Measurements from ENCODE around the gene SCGB1A1. TPM values are rescaled to one million over a fixed set of nuclear protein-coding genes. Genes with fewer than 3 reads are reported as not detected.

Gene SCGB1A1
- total and polyA plus RNA-seq, 2 donors = 9.5 TPM; not detected in 1

DNA sequence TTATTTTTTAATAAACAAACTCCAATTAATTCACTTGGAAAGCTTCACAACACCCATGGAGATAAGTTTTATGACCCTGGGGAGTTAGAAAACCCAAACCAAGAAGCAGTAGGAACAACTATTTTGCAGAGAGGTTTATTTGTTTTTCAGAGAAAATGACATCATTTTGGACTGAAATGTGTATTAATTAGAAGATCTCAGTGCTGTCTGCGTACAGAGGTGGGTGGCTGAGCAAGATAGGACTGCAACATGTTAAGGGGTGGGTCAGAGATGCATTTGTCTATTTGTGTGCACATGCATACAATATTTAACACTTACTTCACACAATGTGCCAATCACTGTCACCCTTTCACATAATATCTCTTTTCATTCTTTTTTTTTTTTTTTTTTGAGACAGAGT, 1.1 kb downstream of the SCGB1A1 start:
- peak overlapping the region; percentile 33 for H3K27ac ChIP-seq (ENCODE audit: low read depth)
- no peaks in the 10 kb centered on the region for H3K36me3 ChIP-seq (ENCODE audit: insufficient read depth)
- no peak overlapping the region for H3K4me3 ChIP-seq (ENCODE audit: low read depth, low read length)
- no peak for DNase-seq (ENCODE audit: extremely low spot score)
- WGBS = 27% methylated on average over 1 of the region's 1 CpG
- no peaks in the 10 kb centered on the region for H3K4me1 ChIP-seq (ENCODE audit: insufficient read depth)

DNA sequence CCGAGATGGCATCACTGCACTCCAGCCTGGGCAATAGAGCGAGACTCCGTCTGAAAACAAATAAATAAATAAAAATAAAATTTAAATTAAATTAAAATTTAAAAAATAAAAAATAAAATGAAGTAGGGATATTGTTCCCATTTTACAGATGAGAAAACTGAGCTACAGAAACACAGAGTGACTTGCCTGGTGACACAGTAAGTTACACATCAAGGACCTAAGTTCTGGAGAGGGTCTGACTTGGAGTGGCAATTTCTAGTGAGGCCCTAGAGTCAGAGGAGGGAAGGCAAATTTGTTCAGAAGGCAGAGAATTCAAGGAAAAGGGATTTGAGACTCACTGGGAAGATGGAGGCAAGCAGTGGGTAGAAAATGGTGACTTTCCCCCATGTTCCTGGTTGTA, 2.0 kb downstream of the SCGB1A1 start:
- Histone ChIP-seq H3K4me3 (ENCODE audit: low read depth, low read length) (no peak overlapping the region), H3K36me3 (ENCODE audit: insufficient read depth) (no peaks in the 10 kb centered on the region), H3K4me1 (ENCODE audit: insufficient read depth) (no peaks in the 10 kb centered on the region), H3K27ac (ENCODE audit: low read depth) (no peak overlapping the region)
- no peak for DNase-seq (ENCODE audit: extremely low spot score)
- WGBS = 96% methylated on average over 3 of the region's 3 CpGs

DNA sequence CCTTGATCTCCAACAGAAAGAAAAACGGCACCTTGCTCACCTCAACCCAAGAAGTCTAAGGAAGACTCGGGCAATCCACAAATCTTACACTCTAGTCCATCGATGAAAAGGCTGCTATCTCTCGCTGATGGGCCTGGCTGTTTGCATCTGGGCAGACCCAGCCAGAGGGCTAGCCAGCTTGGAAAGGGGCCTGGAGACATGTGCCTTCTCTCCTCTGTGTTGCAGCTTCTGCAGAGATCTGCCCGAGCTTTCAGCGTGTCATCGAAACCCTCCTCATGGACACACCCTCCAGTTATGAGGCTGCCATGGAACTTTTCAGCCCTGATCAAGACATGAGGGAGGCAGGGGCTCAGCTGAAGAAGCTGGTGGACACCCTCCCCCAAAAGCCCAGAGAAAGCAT, 3.2 kb downstream of the SCGB1A1 start:
- WGBS = 33% methylated on average over 7 of the region's 7 CpGs
- H3K4me3 ChIP-seq (ENCODE audit: low read depth, low read length) = no peak overlapping the region
- no peaks in the 10 kb centered on the region for H3K4me1 ChIP-seq (ENCODE audit: insufficient read depth)
- H3K36me3 ChIP-seq (ENCODE audit: insufficient read depth) = no peaks in the 10 kb centered on the region
- H3K27ac ChIP-seq (ENCODE audit: low read depth) = no peak overlapping the region
- no peak for DNase-seq (ENCODE audit: extremely low spot score)

DNA sequence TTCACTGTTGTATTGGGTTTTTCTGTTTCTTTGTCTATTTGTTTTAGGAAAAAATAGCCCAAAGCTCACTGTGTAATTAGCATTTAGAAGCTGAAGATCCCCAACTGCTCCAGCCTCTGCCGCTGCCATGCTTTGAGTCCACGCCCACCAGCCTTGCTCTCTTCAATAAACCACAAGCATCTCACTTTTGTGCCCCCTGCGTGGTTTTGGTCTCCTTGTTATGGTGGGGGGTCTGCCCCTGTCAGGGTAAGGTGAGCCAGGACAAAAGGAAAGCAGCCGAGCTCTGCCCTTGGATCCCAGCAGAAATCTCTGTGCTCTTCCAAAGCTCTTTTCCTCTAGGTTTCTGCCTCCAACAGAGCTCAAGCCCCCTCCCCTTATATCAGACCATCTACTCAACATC, 4.2 kb downstream of the SCGB1A1 start:
- DNase-seq (ENCODE audit: extremely low spot score) = no peak
- no peak overlapping the region for H3K27ac ChIP-seq (ENCODE audit: low read depth)
- WGBS = 85% methylated on average over 4 of the region's 4 CpGs
- no peaks in the 10 kb centered on the region for H3K4me1 ChIP-seq (ENCODE audit: insufficient read depth)
- no peaks in the 10 kb centered on the region for H3K36me3 ChIP-seq (ENCODE audit: insufficient read depth)
- H3K4me3 ChIP-seq (ENCODE audit: low read depth, low read length) = no peak overlapping the region

DNA sequence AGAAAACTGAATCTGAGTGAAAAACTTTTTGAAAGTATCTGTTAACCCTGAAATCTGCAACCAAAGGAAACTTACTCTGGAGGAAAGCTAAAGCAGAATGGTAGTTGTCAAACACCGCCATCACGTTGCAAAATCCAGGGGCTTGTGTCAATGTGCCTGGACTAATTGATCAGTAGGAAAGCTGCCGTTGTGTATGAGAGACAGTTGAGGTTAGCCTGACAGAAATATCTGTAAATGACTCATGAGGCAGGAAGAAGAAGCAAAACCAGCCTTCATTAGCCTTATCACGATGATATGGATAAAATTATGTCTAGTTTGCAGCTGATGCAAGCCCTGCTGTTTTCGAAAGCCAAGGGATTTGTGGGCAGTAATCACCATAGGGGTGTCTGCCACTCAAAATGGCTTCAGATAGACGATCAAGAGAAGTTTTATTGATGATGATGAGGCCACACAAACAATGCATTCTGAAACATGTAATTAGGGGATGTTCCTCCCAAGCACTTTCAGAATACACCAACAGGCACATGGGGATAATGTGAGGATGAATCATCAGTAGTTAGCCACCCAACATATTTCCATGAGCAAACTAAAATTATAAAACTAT, 8.9 kb downstream of the SCGB1A1 start:
- no peaks in the 10 kb centered on the region for H3K4me1 ChIP-seq (ENCODE audit: insufficient read depth)
- no peak overlapping the region for H3K27ac ChIP-seq (ENCODE audit: low read depth)
- no peak overlapping the region for H3K4me3 ChIP-seq (ENCODE audit: low read depth, low read length)

DNA sequence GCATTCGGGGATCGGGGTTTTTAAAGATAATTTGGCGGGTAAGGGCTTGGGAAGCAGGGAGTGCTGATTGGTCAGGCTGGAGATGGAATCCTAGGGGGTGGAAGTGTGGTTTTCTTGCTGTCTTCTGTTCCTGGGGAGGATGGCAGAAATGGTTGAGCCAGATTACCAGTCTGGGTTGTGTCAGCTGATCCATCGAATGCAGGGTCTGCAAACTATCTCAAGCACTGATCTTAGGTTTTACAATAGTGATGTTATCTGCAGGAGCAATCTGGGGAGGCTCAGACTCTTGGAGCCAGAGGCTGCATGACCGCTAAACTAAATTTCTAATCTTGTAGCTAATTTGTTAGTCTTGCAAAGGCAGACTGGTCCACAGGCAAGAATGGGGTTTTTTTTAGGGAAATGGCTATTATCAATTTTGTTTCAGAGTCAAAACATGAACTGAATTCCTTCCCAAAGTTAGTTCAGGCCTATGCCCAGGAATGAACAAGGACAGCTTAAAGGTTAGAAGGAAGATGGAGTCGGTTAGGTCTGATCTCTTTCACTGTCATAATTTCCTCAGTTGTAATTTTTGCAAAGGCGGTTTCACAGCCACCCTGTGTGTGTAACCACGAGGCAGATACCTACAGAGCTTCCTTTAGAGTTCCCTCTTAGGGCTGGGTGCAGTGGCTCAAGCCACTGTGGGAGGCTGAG, 10.2 kb downstream of the SCGB1A1 start:
- WGBS = 50% methylated on average over 8 of the region's 8 CpGs
- Histone ChIP-seq H3K4me3 (ENCODE audit: low read depth, low read length) (no peak overlapping the region), H3K36me3 (ENCODE audit: insufficient read depth) (no peaks in the 10 kb centered on the region), H3K4me1 (ENCODE audit: insufficient read depth) (no peaks in the 10 kb centered on the region), H3K27ac (ENCODE audit: low read depth) (no peak overlapping the region)
- no peak for DNase-seq (ENCODE audit: extremely low spot score)

More for the DNA sequence above, 8.9 kb downstream of the SCGB1A1 start:
- DNase-seq (ENCODE audit: extremely low spot score) = no peak
- WGBS = 44% methylated on average over 6 of the region's 6 CpGs
- H3K36me3 ChIP-seq (ENCODE audit: insufficient read depth) = no peaks in the 10 kb centered on the region

DNA sequence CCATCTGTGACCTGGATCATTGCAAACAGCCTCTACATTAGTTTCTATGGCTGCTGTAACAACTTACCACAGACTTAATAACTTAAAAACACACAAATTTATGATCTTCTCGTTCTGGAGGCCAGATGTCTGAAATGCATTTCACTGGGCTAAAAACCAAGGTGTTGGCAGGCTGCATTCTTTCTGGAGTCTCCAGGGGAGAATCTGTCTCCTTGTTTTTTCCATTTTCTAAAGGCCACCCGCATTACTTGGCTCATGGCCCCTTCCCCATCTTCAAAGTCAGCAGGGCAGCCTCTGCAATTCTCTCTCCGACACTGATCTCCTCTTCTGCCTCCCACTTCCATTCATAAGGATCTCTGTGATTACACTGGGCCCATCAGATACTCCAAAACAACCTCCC, 11.6 kb downstream of the SCGB1A1 start:
- H3K27ac ChIP-seq (ENCODE audit: low read depth) = no peak overlapping the region
- H3K4me3 ChIP-seq (ENCODE audit: low read depth, low read length) = no peak overlapping the region
- no peak for DNase-seq (ENCODE audit: extremely low spot score)
- H3K4me1 ChIP-seq (ENCODE audit: insufficient read depth) = no peaks in the 10 kb centered on the region
- no peaks in the 10 kb centered on the region for H3K36me3 ChIP-seq (ENCODE audit: insufficient read depth)
- 49% methylated on average over 3 of the region's 3 CpGs for WGBS

DNA sequence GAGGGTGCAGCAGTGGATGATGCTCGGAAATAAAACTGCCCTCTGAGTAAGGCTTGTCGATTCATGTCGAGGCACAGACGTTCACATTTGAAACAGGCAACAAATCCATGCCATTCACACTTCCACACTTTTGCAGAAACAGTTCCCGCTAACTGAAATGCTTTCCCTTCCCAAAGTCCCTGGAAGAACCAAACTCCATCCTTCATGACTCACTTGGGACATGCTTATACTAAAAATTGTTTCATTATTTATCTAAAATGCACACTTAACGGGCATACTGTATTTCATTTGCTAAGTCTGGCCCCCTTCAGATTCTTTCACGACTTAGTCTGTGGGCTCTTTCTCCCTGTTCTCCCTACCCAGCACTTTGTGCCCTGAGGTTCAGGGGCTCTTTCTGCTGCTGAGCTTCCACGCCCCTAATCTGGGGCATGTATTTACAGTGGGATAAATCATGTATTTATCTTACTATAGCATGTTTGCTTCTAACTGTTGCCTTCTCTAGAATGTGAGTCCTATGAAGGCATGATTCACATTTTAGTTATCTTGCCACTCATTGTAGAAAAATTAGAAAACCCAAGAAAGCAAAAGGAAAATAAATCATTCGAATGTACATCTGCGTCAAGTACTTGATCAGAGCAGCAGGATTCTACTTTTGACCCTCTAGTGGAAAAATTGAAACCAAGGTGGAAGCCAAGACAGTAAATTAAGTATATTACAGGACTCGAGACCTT, 12.5 kb downstream of the SCGB1A1 start:
- no peak for DNase-seq (ENCODE audit: extremely low spot score)
- H3K4me3 ChIP-seq (ENCODE audit: low read depth, low read length) = no peak overlapping the region
- WGBS = 29% methylated on average over 11 of the region's 11 CpGs
- H3K36me3 ChIP-seq (ENCODE audit: insufficient read depth) = no peaks in the 10 kb centered on the region
- H3K27ac ChIP-seq (ENCODE audit: low read depth) = no peak overlapping the region
- H3K4me1 ChIP-seq (ENCODE audit: insufficient read depth) = no peaks in the 10 kb centered on the region

DNA sequence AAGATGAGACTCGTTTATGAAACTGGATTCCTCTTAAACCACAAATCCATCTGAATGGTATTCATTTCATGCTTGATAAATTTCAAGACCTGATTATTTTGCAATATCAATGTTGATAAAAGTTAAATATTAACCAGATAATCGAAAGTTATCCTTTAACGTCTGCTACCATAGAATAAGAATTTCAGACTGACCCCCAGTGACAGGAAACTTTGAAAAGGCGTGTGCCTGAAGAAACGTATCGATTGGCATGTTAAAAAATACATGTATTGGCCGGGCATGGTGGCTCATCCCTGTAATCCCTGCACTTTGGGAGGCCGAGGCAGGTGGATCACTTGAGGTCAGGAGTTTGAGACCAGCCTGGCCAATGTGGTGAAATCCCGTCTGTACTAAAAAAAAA, 13.9 kb downstream of the SCGB1A1 start:
- H3K4me1 ChIP-seq (ENCODE audit: insufficient read depth) = no peaks in the 10 kb centered on the region
- no peak overlapping the region for H3K27ac ChIP-seq (ENCODE audit: low read depth)
- no peaks in the 10 kb centered on the region for H3K36me3 ChIP-seq (ENCODE audit: insufficient read depth)
- WGBS = 70% methylated on average over 9 of the region's 9 CpGs
- no peak for DNase-seq (ENCODE audit: extremely low spot score)
- no peak overlapping the region for H3K4me3 ChIP-seq (ENCODE audit: low read depth, low read length)

DNA sequence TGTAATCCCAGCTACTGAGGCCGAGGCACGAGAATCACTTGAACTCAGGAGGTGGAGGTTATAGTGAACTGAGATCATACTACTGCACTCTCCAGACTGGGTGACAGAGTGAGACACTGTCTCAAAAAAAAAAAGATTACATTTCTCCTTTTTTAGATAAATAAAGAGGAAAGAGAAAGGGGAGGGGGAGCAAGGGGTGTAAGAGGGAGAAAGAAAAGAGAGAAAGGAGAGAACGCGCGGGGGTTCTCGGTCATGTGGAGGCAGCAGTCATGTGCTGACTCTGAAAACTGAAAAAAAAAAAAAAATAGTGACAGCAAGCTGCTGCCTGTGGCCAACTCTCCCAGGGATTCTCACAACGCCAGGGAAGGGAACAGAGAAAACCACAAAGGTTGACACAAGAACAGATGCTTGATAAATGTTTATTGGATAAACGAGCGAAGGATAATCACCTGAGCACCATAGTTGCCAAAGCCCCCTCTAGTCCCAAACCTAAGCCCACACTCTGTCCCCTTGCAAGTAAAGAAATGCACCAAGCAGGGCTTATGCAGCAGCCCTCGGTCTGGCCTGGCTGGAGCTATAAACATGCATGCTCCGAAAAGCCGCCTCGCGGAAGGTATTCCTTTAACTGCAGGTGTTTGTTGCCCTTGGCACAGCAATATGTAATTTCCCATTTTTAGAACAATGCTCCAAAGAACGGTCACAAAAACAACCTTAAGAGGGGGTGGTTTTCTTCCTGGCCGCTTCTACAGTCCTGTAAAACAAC, 14.5 kb downstream of the SCGB1A1 start:
- Histone ChIP-seq H3K4me3 (ENCODE audit: low read depth, low read length) (no peak overlapping the region), H3K27ac (ENCODE audit: low read depth) (peak overlapping the region; percentile 49), H3K36me3 (ENCODE audit: insufficient read depth) (no peaks in the 10 kb centered on the region), H3K4me1 (ENCODE audit: insufficient read depth) (no peaks in the 10 kb centered on the region)
- DNase-seq (ENCODE audit: extremely low spot score) = no peak
- WGBS = 35% methylated on average over 16 of the region's 16 CpGs

DNA sequence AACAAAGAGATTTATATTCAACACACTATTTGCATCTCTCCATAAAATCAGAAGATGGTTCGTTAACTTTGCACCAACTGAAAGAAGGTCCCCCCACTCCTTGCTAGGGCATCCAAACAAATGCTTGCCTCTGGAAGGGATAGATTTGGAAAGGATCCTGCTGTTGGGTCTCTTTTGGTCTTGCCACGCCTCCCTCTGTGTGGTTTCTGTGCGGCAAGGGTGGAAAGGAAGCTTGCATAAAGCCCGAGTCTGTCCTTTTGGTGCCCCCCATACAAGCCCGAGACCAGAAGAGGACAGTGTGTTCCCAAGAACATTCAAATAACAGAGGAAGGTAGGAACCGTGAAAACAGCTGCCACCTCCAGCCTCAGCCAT, 15.1 kb downstream of the SCGB1A1 start:
- Histone ChIP-seq H3K27ac (ENCODE audit: low read depth) (no peak overlapping the region), H3K4me1 (ENCODE audit: insufficient read depth) (no peaks in the 10 kb centered on the region), H3K4me3 (ENCODE audit: low read depth, low read length) (no peak overlapping the region), H3K36me3 (ENCODE audit: insufficient read depth) (no peaks in the 10 kb centered on the region)
- no peak for DNase-seq (ENCODE audit: extremely low spot score)
- 24% methylated on average over 6 of the region's 6 CpGs for WGBS

DNA sequence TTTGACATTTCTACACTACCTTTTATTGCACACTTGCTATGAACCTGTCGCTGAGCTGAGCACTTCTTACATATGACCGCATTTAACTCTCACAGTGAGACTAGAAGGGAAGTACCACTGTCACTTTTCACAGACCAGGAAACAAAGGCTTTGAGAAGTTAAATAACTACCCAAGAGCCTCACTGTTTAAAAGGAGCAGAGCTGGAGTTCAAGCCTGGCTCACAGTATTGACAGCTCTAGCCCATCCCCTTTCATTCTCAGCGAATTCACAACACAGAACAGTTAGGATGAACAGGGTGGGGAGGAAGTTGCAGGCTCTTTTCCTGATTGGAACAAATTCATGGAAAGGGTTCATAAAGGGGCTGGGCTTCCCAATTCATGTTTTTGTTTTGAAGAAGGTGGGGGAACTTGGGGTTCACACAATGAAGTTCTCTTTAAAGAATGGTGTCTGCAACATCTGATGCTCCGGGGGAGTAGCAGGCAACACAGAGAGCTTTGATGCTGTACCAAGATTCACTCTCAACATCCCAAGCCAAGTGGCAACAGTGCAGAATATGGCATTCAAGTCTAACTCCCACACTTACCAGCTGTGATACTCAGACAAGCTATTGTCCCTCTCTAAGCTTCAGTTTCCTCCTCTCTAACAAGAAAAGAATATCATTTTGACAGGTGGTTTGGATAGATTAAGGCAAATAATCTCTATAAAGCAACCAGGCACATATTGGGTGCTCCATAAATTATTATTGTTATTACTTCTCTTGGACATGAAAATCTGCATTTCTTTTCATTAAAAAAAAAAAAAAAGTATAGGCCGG, 17.2 kb downstream of the SCGB1A1 start:
- 37% methylated on average over 5 of the region's 5 CpGs for WGBS
- DNase-seq (ENCODE audit: extremely low spot score) = no peak
- no peaks in the 10 kb centered on the region for H3K4me1 ChIP-seq (ENCODE audit: insufficient read depth)
- no peak overlapping the region for H3K4me3 ChIP-seq (ENCODE audit: low read depth, low read length)
- H3K27ac ChIP-seq (ENCODE audit: low read depth) = no peak overlapping the region
- H3K36me3 ChIP-seq (ENCODE audit: insufficient read depth) = no peaks in the 10 kb centered on the region

DNA sequence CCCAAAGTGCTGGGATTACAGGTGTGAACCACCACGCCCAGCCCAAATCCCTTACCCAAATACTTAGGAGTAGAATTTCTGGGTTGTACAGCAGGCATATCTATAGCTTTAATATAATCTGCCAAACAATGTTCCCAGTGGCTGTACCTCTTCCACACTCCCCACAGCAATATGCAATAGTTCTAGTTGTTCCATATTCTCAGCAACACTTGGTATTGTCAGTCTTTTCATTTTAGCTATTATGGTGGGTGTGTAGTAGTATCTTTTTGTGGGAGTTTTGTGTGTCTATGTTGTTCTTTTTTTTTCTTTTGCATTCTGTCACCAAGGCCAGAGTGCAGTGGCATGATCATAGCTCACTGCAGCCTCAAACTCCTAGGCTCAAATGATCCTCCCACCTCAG, 18.8 kb downstream of the SCGB1A1 start:
- WGBS = 95% methylated on average over 1 of the region's 1 CpG
- no peak for DNase-seq (ENCODE audit: extremely low spot score)
- Histone ChIP-seq H3K4me1 (ENCODE audit: insufficient read depth) (no peaks in the 10 kb centered on the region), H3K36me3 (ENCODE audit: insufficient read depth) (no peaks in the 10 kb centered on the region), H3K27ac (ENCODE audit: low read depth) (no peak overlapping the region), H3K4me3 (ENCODE audit: low read depth, low read length) (no peak overlapping the region)

Measured in urinary bladder (tissue), 4 donors.